A549 (cell line): ENCODE data around the gene PPL.

Experiments used
- ATOH8 ChIP-seq: fragments of 250-450 bp; sonication (Bioruptor Pico); IDR thresholded peaks from 2 replicates; pipeline ENCODE4 v1.5.0; 2020; ENCODE audit warnings: low read depth, mild to moderate bottlenecking, moderate library complexity
- EHMT2 ChIP-seq: fragments of 200-600 bp; sonication (generic); IDR thresholded peaks from 2 replicates; pipeline ENCODE4 v1.6.1; 2016; ENCODE audit warnings: antibody characterized with exemption, low read depth, mild to moderate bottlenecking, moderate library complexity
- FOSL2 ChIP-seq, 2 experiments: fragments of 450-650 bp in 1 of 2; fragments of >200 bp in 1 of 2; sonication (Bioruptor Twin) in 1 of 2; formaldehyde crosslinking; IDR thresholded peaks; 2 replicates each; pipeline versions ENCODE4 v1.5.0 to v1.6.1; 2016 to 2020; ENCODE audit warnings: mild to moderate bottlenecking in 1 of 2, moderate library complexity in 1 of 2
- PBX3 ChIP-seq: IDR thresholded peaks from 2 replicates; pipeline ENCODE4 v1.6.1; 2012
- PHF8 ChIP-seq: fragments of 200-600 bp; sonication (generic); IDR thresholded peaks from 2 replicates; pipeline ENCODE4 v1.6.1; 2016; ENCODE audit warnings: low read depth, mild to moderate bottlenecking, antibody characterized with exemption, moderate library complexity, borderline replicate concordance
- RAD21 ChIP-seq, 2 experiments: fragments of >200 bp in 1 of 2; sonication (Bioruptor Twin) in 1 of 2; formaldehyde crosslinking in 1 of 2; IDR thresholded peaks in 1 of 2; conservative IDR thresholded peaks in 1 of 2; 2 replicates in 1 of 2; 3 replicates in 1 of 2; pipeline ENCODE4 v1.6.1; 2012 to 2018; ENCODE audit warnings: inconsistent platforms in 1 of 2
- RNF2 ChIP-seq: fragments of 200-600 bp; sonication (generic); IDR thresholded peaks from 2 replicates; pipeline ENCODE4 v1.6.1; 2016; ENCODE audit warnings: low read depth, mild to moderate bottlenecking, antibody characterized with exemption, moderate library complexity, borderline replicate concordance

- TF ChIP-seq EHMT2 (no peak), RNF2 (no peak), PBX3 (no peak), FOSL2 (IDR thresholded peaks at IDR 0.05) (no peak), FOSL2 (CRISPR knock-in tag; IDR thresholded peaks at IDR 0.05) (no peak), ATOH8 (CRISPR knock-in tag) (no peak), RAD21 (conservative IDR thresholded peaks at IDR 0.05 in 1 of 2, IDR thresholded peaks at IDR 0.05 in 1 of 2) (no peak), PHF8 (no peak)
These were observed 68.9 kb downstream of the PPL start for GRCh38 chr16:4868026-4868425.
